GM13977 (cell line): ENCODE data around the gene INTS7.

Experiments used
- DNase-seq: peaks from one replicate; pipeline ENCODE4 v3.0.0; 2012; ENCODE audit warnings: low spot score
- in situ Hi-C: fragments of 300-500 bp; cut with MboI; formaldehyde crosslinking; loops from one replicate; pipeline ENCODE4 v1.12.0; 2022; ENCODE audit warnings: low sequenced_read_pairs, low pct_unique_long_range_greater_than_20kb, mixed read lengths, inconsistent platforms; ENCODE audit not compliant: unreplicated experiment
- TF ChIP-seq, protein P1 (sequence below): IDR thresholded peaks from 2 replicates; pipeline ENCODE4 v1.5.1; 2012; ENCODE audit warnings: mild to moderate bottlenecking, control low read depth; ENCODE audit not compliant: insufficient read depth; ENCODE audit errors: extremely low read depth, missing control alignments

INTS7 gene

DNA sequence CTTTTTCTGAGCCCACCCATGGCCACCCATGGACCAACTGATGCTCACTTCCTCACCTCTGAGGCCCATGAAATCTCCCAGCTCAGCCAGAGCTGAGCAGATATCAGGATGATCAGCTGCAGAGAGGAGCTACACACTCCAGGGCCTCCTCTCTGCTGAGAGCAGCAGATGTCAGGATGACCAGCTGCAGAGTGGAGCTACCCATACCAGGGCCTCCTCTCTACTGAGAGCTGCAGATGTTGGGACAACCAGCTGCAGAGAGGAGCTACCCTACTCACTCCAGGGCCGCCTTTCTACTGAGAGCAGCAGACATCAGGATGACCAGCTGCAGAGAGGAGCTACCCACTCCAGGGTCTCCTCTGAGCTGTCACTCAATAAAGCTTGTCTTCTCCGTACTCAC, 133.4 kb downstream of the INTS7 start:
- in situ Hi-C loops = no loop called here
- TF ChIP-seq, protein P1, sequence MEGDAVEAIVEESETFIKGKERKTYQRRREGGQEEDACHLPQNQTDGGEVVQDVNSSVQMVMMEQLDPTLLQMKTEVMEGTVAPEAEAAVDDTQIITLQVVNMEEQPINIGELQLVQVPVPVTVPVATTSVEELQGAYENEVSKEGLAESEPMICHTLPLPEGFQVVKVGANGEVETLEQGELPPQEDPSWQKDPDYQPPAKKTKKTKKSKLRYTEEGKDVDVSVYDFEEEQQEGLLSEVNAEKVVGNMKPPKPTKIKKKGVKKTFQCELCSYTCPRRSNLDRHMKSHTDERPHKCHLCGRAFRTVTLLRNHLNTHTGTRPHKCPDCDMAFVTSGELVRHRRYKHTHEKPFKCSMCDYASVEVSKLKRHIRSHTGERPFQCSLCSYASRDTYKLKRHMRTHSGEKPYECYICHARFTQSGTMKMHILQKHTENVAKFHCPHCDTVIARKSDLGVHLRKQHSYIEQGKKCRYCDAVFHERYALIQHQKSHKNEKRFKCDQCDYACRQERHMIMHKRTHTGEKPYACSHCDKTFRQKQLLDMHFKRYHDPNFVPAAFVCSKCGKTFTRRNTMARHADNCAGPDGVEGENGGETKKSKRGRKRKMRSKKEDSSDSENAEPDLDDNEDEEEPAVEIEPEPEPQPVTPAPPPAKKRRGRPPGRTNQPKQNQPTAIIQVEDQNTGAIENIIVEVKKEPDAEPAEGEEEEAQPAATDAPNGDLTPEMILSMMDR = no peak
- DNase-seq = no peak

- no peak for DNase-seq
- in situ Hi-C loops = no loop called here
- TF ChIP-seq, protein P1 = no peak
Observed at GRCh38 chr1:211900441-211900840, 134.9 kb downstream of the INTS7 start.

DNA sequence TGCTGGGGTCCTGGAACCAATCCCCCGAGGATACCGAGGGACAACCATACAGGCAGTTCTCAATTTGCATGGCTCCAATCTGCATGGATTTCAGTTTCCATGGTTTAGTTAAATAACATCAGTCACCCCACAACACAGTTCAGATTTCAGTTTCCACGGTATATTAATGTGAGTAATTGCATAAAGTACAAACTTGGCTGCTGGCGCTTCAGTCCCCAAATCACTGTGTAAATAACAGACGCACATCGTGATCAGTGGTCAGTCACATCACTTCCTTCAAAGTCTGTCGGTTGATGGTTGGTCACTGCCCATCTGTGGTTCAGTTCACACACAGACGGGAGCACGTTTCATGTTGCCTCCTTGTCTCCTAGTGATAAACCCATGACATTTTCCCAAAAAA, 138.4 kb downstream of the INTS7 start:
- TF ChIP-seq, protein P1 = no peak
- in situ Hi-C loops = no loop called here
- no peak for DNase-seq

GRCh38 chr1:211895126-211895759, 140.1 kb downstream of the INTS7 start:
- in situ Hi-C loops = no loop called here
- DNase-seq = no peak
- TF ChIP-seq, protein P1 = no peak

DNA sequence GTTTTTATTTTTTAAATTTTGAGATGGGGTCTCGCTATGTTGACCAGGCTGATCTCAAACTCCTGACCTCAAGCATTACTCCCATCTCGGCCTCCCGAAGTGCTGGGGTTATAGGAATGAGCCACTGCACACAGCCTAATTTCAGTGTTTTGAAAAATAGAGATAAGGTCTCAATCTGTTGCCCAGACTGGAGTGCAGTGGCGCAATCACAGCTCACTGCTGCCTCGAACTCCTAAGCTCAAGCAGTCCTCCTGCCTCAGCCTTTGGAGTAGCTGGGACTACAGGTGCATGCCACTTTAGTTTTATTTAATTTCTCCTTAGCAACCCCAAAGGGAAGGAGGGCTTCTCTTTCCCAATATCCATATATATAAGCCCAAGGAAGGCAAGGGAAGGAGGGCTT, 141.0 kb downstream of the INTS7 start:
- DNase-seq = no peak
- TF ChIP-seq, protein P1 = no peak
- in situ Hi-C loops = no loop called here

- in situ Hi-C loops = no loop called here
Observed at GRCh38 chr1:211893260-211893659, 142.1 kb downstream of the INTS7 start.

More at GRCh38 chr1:211893260-211893659, 142.1 kb downstream of the INTS7 start:
- DNase-seq = no peak
- TF ChIP-seq, protein P1 = no peak
